Suprapubic skin (tissue), 4 donors: ENCODE data around the gene SAMD4A. TPM values are rescaled to one million over a fixed set of nuclear protein-coding genes. Genes with fewer than 3 reads are reported as not detected.

Experiments
- DNase-seq, 2 donors: peaks; one replicate each; pipeline ENCODE4 v3.0.0-alpha.2; 2019; ENCODE audit warnings: low spot score in 2 of 2
- H3K27ac ChIP-seq: fragments of 200-600 bp; sonication (generic); one replicate; pipeline ENCODE4 v1.5.1; 2019
- H3K27me3 ChIP-seq: fragments of 200-600 bp; sonication (generic); one replicate; pipeline ENCODE4 v1.5.1; 2019
- H3K36me3 ChIP-seq: fragments of 200-600 bp; sonication (generic); one replicate; pipeline ENCODE4 v1.5.1; 2019
- H3K4me1 ChIP-seq: fragments of 200-600 bp; sonication (generic); one replicate; pipeline ENCODE4 v1.5.1; 2019
- H3K4me3 ChIP-seq: fragments of 200-600 bp; sonication (generic); one replicate; pipeline ENCODE4 v1.5.1; 2019; ENCODE audit warnings: mild to moderate bottlenecking
- H3K9me3 ChIP-seq: fragments of 200-600 bp; sonication (generic); one replicate; pipeline ENCODE4 v1.5.1; 2019
- EP300 ChIP-seq: sonication (generic); formaldehyde crosslinking; IDR thresholded peaks from one replicate; pipeline ENCODE4 v1.6.1; 2017; ENCODE audit warnings: antibody characterized with exemption
- POLR2A ChIP-seq, 2 donors: fragments of 450-650 bp; IDR thresholded peaks; one replicate each; pipeline ENCODE4 v1.6.1; 2017; ENCODE audit warnings: antibody characterized with exemption in 2 of 2, mild to moderate bottlenecking in 2 of 2, moderate library complexity in 2 of 2
- POLR2AphosphoS5 ChIP-seq, 3 donors: sonication (generic); formaldehyde crosslinking; IDR thresholded peaks; one replicate each; pipeline ENCODE4 v1.6.1; 2017; ENCODE audit warnings: antibody characterized with exemption in 3 of 3
- WGBS: methylation state at CpG from one replicate; pipeline ENCODE4 v1.1.5; 2018; 5-methylcytosine and 5-hydroxymethylcytosine counted together
- total RNA-seq, 4 donors: library from RNA; depleted of rRNA; stranded (reverse); fragments of >200 nt; gene quantifications; one replicate each; pipeline ENCODE4 v1.1.0, GENCODE V29; 2016
- TF ChIP-seq, protein P1 (sequence below), 2 donors: fragments of 200-600 bp in 1 of 2; fragments of 450-650 bp in 1 of 2; sonication (generic) in 1 of 2; IDR thresholded peaks; one replicate each; pipeline ENCODE4 v1.5.1; 2016 to 2019; ENCODE audit warnings: antibody characterized with exemption in 2 of 2, mild to moderate bottlenecking in 1 of 2, moderate library complexity in 1 of 2

SAMD4A gene
- total RNA-seq, 4 donors from 2014 or later: 7.7 to 26.6 (median 9.7) TPM

DNA sequence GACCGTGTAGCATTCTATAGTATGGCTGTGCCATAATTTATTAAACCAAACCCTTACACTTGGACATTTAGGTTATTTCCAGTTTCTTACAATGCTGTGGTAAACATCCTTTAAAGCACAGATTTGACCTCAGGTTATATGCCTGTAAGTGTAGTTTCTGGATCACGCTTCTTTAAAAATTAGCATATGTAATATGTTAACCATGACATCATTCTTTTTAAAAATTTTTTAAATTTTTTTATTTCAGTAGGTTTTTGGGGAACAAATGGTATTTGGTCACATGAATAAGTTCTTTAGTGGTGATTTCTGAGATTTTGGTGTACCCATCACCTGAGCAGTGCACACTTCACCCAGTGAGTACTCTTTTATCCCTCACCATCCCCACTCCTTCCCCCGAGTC lies 18.3 kb downstream of the SAMD4A start:
- H3K27me3 ChIP-seq: no peaks in the 10 kb centered on the region
- TF ChIP-seq, protein P1, sequence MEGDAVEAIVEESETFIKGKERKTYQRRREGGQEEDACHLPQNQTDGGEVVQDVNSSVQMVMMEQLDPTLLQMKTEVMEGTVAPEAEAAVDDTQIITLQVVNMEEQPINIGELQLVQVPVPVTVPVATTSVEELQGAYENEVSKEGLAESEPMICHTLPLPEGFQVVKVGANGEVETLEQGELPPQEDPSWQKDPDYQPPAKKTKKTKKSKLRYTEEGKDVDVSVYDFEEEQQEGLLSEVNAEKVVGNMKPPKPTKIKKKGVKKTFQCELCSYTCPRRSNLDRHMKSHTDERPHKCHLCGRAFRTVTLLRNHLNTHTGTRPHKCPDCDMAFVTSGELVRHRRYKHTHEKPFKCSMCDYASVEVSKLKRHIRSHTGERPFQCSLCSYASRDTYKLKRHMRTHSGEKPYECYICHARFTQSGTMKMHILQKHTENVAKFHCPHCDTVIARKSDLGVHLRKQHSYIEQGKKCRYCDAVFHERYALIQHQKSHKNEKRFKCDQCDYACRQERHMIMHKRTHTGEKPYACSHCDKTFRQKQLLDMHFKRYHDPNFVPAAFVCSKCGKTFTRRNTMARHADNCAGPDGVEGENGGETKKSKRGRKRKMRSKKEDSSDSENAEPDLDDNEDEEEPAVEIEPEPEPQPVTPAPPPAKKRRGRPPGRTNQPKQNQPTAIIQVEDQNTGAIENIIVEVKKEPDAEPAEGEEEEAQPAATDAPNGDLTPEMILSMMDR (IDR thresholded peaks at IDR 0.05): no peak
- no peak for TF ChIP-seq POLR2A (IDR thresholded peaks at IDR 0.05)
- TF ChIP-seq EP300: no peak
- no peak for TF ChIP-seq POLR2AphosphoS5 (IDR thresholded peaks at IDR 0.05)
- no peaks in the 10 kb centered on the region for H3K4me1 ChIP-seq
- no peaks in the 10 kb centered on the region for H3K36me3 ChIP-seq
- DNase-seq: no peak
- H3K27ac ChIP-seq: no peak overlapping the region
- no peaks in the 10 kb centered on the region for H3K9me3 ChIP-seq
- H3K4me3 ChIP-seq: no peak overlapping the region
- 86% methylated on average over 3 of the region's 3 CpGs for WGBS

DNA sequence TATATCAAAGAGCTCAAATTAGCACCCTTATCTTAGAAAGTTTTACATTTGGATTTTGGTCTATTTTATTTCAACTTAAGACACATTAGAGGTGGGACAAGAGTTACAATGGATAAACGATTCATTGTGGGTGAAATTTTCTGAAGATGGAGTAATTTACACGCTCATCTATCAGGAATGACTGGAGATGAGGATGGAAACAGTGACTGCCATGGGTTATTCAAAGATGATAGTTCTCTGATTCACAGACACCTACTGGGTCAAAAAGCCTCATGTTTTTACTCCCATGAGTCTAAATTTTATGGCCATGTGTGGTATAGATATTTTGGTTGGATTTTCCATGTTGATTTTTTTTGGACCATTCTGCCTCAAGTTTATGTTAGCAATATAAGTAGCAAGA lies 22.1 kb downstream of the SAMD4A start:
- Histone ChIP-seq H3K36me3 (no peaks in the 10 kb centered on the region), H3K9me3 (no peaks in the 10 kb centered on the region), H3K27ac (no peak overlapping the region), H3K27me3 (no peaks in the 10 kb centered on the region), H3K4me3 (no peak overlapping the region), H3K4me1 (peaks cover 12% of the 10 kb centered on the region)
- DNase-seq: no peak
- 76% methylated on average over 2 of the region's 2 CpGs for WGBS
- TF ChIP-seq POLR2A (IDR thresholded peaks at IDR 0.05) (no peak), EP300 (no peak), POLR2AphosphoS5 (IDR thresholded peaks at IDR 0.05) (no peak)
- TF ChIP-seq, protein P1 (IDR thresholded peaks at IDR 0.05): no peak

DNA sequence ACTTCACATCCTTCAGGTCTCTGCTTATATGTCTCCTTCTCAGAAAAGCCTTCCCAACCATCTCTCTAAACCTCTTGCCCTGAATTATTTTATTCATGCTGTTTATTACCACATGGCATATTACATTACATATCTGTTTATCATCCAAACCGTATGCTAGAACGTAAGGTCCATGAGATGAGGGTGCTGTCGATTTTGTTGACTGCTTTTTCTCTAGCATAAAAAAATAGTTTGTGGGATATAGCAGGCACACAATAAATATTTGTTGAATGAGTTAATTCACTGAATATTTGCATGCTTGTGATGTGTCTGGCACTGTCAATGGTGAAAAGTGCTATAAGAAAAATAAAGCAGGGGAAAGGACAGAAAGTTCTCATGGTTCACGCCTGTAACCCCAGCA lies 22.9 kb downstream of the SAMD4A start:
- 83% methylated on average over 4 of the region's 4 CpGs for WGBS
- Histone ChIP-seq H3K27me3 (no peaks in the 10 kb centered on the region), H3K36me3 (no peaks in the 10 kb centered on the region), H3K9me3 (no peaks in the 10 kb centered on the region), H3K27ac (no peak overlapping the region), H3K4me1 (peaks cover 20% of the 10 kb centered on the region), H3K4me3 (no peak overlapping the region)
- DNase-seq: no peak
- TF ChIP-seq POLR2A (IDR thresholded peaks at IDR 0.05) (no peak), POLR2AphosphoS5 (IDR thresholded peaks at IDR 0.05) (no peak), EP300 (no peak)
- TF ChIP-seq, protein P1 (IDR thresholded peaks at IDR 0.05): no peak

DNA sequence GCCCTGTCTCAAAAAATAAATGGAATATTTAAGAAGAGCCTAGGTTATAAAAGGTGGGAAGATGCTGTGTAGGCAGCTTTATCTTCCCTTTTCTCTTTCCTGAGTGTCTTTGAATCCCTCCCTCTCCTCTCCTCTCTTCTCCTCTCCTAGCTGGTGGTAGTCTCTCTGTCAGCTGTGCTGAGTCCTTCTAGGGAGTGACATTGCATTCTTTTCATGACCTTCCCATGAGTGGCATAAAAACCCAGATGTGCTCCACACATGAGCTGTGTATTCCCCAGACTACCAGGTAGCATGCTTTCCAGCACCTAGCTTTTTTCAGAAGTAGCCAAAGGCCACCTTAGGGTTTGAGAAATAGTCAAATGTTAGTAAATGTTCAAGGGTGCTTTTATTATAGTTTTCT lies 23.6 kb downstream of the SAMD4A start:
- no peak for DNase-seq
- Histone ChIP-seq H3K4me3 (no peak overlapping the region), H3K4me1 (peaks cover 21% of the 10 kb centered on the region), H3K27ac (no peak overlapping the region), H3K27me3 (no peaks in the 10 kb centered on the region), H3K9me3 (no peaks in the 10 kb centered on the region), H3K36me3 (no peaks in the 10 kb centered on the region)
- TF ChIP-seq POLR2AphosphoS5 (IDR thresholded peaks at IDR 0.05): no peak
- TF ChIP-seq POLR2A (IDR thresholded peaks at IDR 0.05): no peak
- TF ChIP-seq, protein P1 (IDR thresholded peaks at IDR 0.05): no peak
- TF ChIP-seq EP300: no peak

DNA sequence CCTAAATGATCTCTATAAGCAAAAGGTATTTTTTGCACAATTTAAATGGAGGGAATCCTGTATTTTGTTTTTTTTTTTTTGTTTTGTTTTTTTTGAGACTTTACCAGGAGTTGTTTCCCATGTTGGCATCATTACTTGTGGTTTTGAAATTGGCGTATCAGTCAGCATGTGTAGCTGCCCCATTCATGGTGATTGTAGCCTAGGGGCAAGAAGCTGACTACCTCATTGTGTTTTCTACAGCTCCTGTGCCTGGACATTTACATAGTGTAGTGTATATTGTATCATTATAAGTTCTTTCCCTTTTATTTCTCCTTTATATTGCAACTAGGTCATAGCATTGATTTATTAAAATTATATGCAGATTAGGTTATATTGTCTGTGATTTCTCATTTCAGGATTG lies 24.5 kb downstream of the SAMD4A start:
- no peaks in the 10 kb centered on the region for H3K27me3 ChIP-seq
- no peak overlapping the region for H3K4me3 ChIP-seq
- DNase-seq: no peak
- no peaks in the 10 kb centered on the region for H3K36me3 ChIP-seq
- no peak overlapping the region for H3K27ac ChIP-seq
- H3K9me3 ChIP-seq: no peaks in the 10 kb centered on the region
- 33% methylated on average over 1 of the region's 1 CpG for WGBS
- peaks cover 21% of the 10 kb centered on the region for H3K4me1 ChIP-seq
- TF ChIP-seq, protein P1 (IDR thresholded peaks at IDR 0.05): no peak
- TF ChIP-seq EP300: no peak
- no peak for TF ChIP-seq POLR2AphosphoS5 (IDR thresholded peaks at IDR 0.05)
- TF ChIP-seq POLR2A (IDR thresholded peaks at IDR 0.05): no peak
